ENCODE measurements around the gene GLI2.

Gene GLI2

GRCh38 chr2:120740375-120740764 is 4.7 kb downstream of the GLI2 start:
- no peaks in the 10 kb centered on the region for H3K79me2 ChIP-seq (ENCODE audit: low read length)
- no peak for TF ChIP-seq CTCF (IDR thresholded peaks at IDR 0.05; ENCODE audit: low read length)
- TF ChIP-seq EZH2 (optimal IDR thresholded peaks at IDR 0.05; ENCODE audit: low read depth, low read length) = no peak
- no peak for TF ChIP-seq EZH2phosphoT487 (IDR thresholded peaks at IDR 0.05; ENCODE audit: low read length)
- H3K27ac ChIP-seq (ENCODE audit: low read length) = no peak overlapping the region
- H3K9ac ChIP-seq (ENCODE audit: low read length) = no peak overlapping the region
- no peak overlapping the region for H3K4me2 ChIP-seq (ENCODE audit: low read depth, low read length)
- no peaks in the 10 kb centered on the region for H3K9me2 ChIP-seq (replicated peaks; ENCODE audit: insufficient read depth, low read length)
- DNase-seq = no peak
- H3K4me3 ChIP-seq (ENCODE audit: low read length) = no peak overlapping the region
- H3K36me3 ChIP-seq (replicated peaks; ENCODE audit: insufficient read depth, low read length) = no peaks in the 10 kb centered on the region
- no peak overlapping the region for H2AFZ ChIP-seq (ENCODE audit: low read length)
- H4K20me1 ChIP-seq (ENCODE audit: insufficient read depth, low read length) = no peaks in the 10 kb centered on the region
- H3F3A ChIP-seq (ENCODE audit: insufficient read depth, low read length) = no peaks in the 10 kb centered on the region
- peaks cover 52% of the 10 kb centered on the region for H3K27me3 ChIP-seq (replicated peaks; ENCODE audit: insufficient read depth, low read length)
- H3K9me3 ChIP-seq (replicated peaks; ENCODE audit: insufficient read depth, low read length) = no peaks in the 10 kb centered on the region
- H3K4me1 ChIP-seq (ENCODE audit: low read length) = no peaks in the 10 kb centered on the region

GRCh38 chr2:120740765-120741524 is 5.3 kb downstream of the GLI2 start:
- H3K27ac ChIP-seq (ENCODE audit: low read length) = no peak overlapping the region

GRCh38 chr2:120741571-120742561 is 6.2 kb downstream of the GLI2 start:
- Histone ChIP-seq H3K4me2 (ENCODE audit: low read depth, low read length) (no peak overlapping the region), H2AFZ (ENCODE audit: low read length) (no peak overlapping the region), H4K20me1 (ENCODE audit: insufficient read depth, low read length) (no peaks in the 10 kb centered on the region), H3K9ac (ENCODE audit: low read length) (no peak overlapping the region), H3K4me3 (ENCODE audit: low read length) (no peak overlapping the region), H3K9me2 (replicated peaks; ENCODE audit: insufficient read depth, low read length) (no peaks in the 10 kb centered on the region), H3F3A (ENCODE audit: insufficient read depth, low read length) (no peaks in the 10 kb centered on the region), H3K27ac (ENCODE audit: low read length) (no peak overlapping the region), H3K9me3 (replicated peaks; ENCODE audit: insufficient read depth, low read length) (no peaks in the 10 kb centered on the region), H3K4me1 (ENCODE audit: low read length) (no peaks in the 10 kb centered on the region), H3K27me3 (replicated peaks; ENCODE audit: insufficient read depth, low read length) (peaks cover 44% of the 10 kb centered on the region), H3K79me2 (ENCODE audit: low read length) (no peaks in the 10 kb centered on the region), H3K36me3 (replicated peaks; ENCODE audit: insufficient read depth, low read length) (no peaks in the 10 kb centered on the region)
- TF ChIP-seq EZH2phosphoT487 (IDR thresholded peaks at IDR 0.05; ENCODE audit: low read length) = no peak
- TF ChIP-seq EZH2 (optimal IDR thresholded peaks at IDR 0.05; ENCODE audit: low read depth, low read length) = no peak
- TF ChIP-seq CTCF (IDR thresholded peaks at IDR 0.05; ENCODE audit: low read length) = no peak
- no peak for DNase-seq

More at GRCh38 chr2:120740765-120741524, 5.3 kb downstream of the GLI2 start:
- DNase-seq = no peak
- no peak overlapping the region for H2AFZ ChIP-seq (ENCODE audit: low read length)
- H3K4me2 ChIP-seq (ENCODE audit: low read depth, low read length) = no peak overlapping the region
- no peaks in the 10 kb centered on the region for H3K9me3 ChIP-seq (replicated peaks; ENCODE audit: insufficient read depth, low read length)
- H4K20me1 ChIP-seq (ENCODE audit: insufficient read depth, low read length) = no peaks in the 10 kb centered on the region
- H3F3A ChIP-seq (ENCODE audit: insufficient read depth, low read length) = no peaks in the 10 kb centered on the region
- H3K9me2 ChIP-seq (replicated peaks; ENCODE audit: insufficient read depth, low read length) = no peaks in the 10 kb centered on the region
- H3K4me3 ChIP-seq (ENCODE audit: low read length) = no peak overlapping the region
- no peaks in the 10 kb centered on the region for H3K4me1 ChIP-seq (ENCODE audit: low read length)
- H3K79me2 ChIP-seq (ENCODE audit: low read length) = no peaks in the 10 kb centered on the region
- H3K27me3 ChIP-seq (replicated peaks; ENCODE audit: insufficient read depth, low read length) = peaks cover 52% of the 10 kb centered on the region
- TF ChIP-seq EZH2 (optimal IDR thresholded peaks at IDR 0.05; ENCODE audit: low read depth, low read length) (no peak), CTCF (IDR thresholded peaks at IDR 0.05; ENCODE audit: low read length) (no peak), EZH2phosphoT487 (IDR thresholded peaks at IDR 0.05; ENCODE audit: low read length) (no peak)
- H3K36me3 ChIP-seq (replicated peaks; ENCODE audit: insufficient read depth, low read length) = no peaks in the 10 kb centered on the region
- H3K9ac ChIP-seq (ENCODE audit: low read length) = no peak overlapping the region

Data from MM.1S (cell line).